GM19193 (cell line): ENCODE data around the gene CDC42BPB.

Source experiments
- POLR2A ChIP-seq: IDR thresholded peaks from 4 replicates; pipeline ENCODE4 v1.6.1; 2011; ENCODE audit not compliant: insufficient read depth, insufficient read length; ENCODE audit errors: extremely low read depth

Gene CDC42BPB

GRCh38 chr14:102926104-102926503 lies 131.2 kb downstream of the CDC42BPB start:
- TF ChIP-seq POLR2A = no peak

- no peak for TF ChIP-seq POLR2A
Measured at GRCh38 chr14:102925646-102926045, 131.7 kb downstream of the CDC42BPB start.

- no peak for TF ChIP-seq POLR2A
Measured at GRCh38 chr14:102924632-102925588, 132.4 kb downstream of the CDC42BPB start.

- no peak for TF ChIP-seq POLR2A
Measured at GRCh38 chr14:102923925-102924486, 133.3 kb downstream of the CDC42BPB start.

GRCh38 chr14:102923201-102923924 lies 134.0 kb downstream of the CDC42BPB start:
- TF ChIP-seq POLR2A = no peak

- no peak for TF ChIP-seq POLR2A
Measured at GRCh38 chr14:102922490-102923200, 134.7 kb downstream of the CDC42BPB start, which contains the start of gene AMN. TSS of gene AMN (plus strand) at chr14:102922663. CDS start at chr14:102922689, 26 bp downstream.

- TF ChIP-seq POLR2A = no peak
Measured at GRCh38 chr14:102920998-102921304, 136.4 kb downstream of the CDC42BPB start.

- no peak for TF ChIP-seq POLR2A
Measured at GRCh38 chr14:102920273-102920997, 136.9 kb downstream of the CDC42BPB start.

GRCh38 chr14:102918438-102918837 lies 138.9 kb downstream of the CDC42BPB start:
- TF ChIP-seq POLR2A = no peak

- peak; percentile 21 for TF ChIP-seq POLR2A
Measured at GRCh38 chr14:102917469-102918211, 139.7 kb downstream of the CDC42BPB start.

- peak; percentile 28 for TF ChIP-seq POLR2A
Measured at GRCh38 chr14:102917056-102917385, 140.3 kb downstream of the CDC42BPB start.

- TF ChIP-seq POLR2A = no peak
Measured at GRCh38 chr14:102916347-102917055, 140.8 kb downstream of the CDC42BPB start.

GRCh38 chr14:102915292-102916110 lies 141.8 kb downstream of the CDC42BPB start:
- TF ChIP-seq POLR2A = peak; percentile 24
